ENCODE results near the gene TIMM22.

GRCh38 chr17:1036845-1037237 is 39.9 kb downstream of the TIMM22 start:
- no peak for TF ChIP-seq TEAD4 (IDR thresholded peaks at IDR 0.05)
- no peak for TF ChIP-seq YY1 (IDR thresholded peaks at IDR 0.05; ENCODE audit: low read depth)
- no peak for TF ChIP-seq ZBTB7A (IDR thresholded peaks at IDR 0.05; ENCODE audit: low read depth)
- TF ChIP-seq TAF1 (IDR thresholded peaks at IDR 0.05; ENCODE audit: low read depth), result no peak
- no peak for TF ChIP-seq CREB1 (IDR thresholded peaks at IDR 0.05; ENCODE audit: low read depth)
- TF ChIP-seq MAX (IDR thresholded peaks at IDR 0.05), result no peak
- TF ChIP-seq CEBPB (IDR thresholded peaks at IDR 0.05), result no peak
- no peak for TF ChIP-seq FOXM1 (IDR thresholded peaks at IDR 0.05; ENCODE audit: borderline replicate concordance, low read depth)

All from Ishikawa (cell line).